SU-DHL-6 (cell line): ENCODE data around the gene ZNF155.

Experiments
- H2AFZ ChIP-seq: fragments of 200-600 bp; sonication (generic); 2 replicates; pipeline ENCODE4 v1.6.1; 2014; ENCODE audit warnings: low read depth, mild to moderate bottlenecking, moderate library complexity, mixed read lengths, antibody characterized with exemption, low read length; ENCODE audit not compliant: severe bottlenecking
- H3F3A ChIP-seq: fragments of 200-600 bp; shearing (Covaris generic); 2 replicates; pipeline ENCODE4 v1.6.0; 2016; ENCODE audit warnings: antibody characterized with exemption, mild to moderate bottlenecking; ENCODE audit not compliant: insufficient read depth
- H3K27ac ChIP-seq: fragments of 200-600 bp; sonication (generic); 2 replicates; pipeline ENCODE4 v1.5.1; 2016; ENCODE audit warnings: low read depth, mild to moderate bottlenecking, low read length, moderate library complexity, mixed read lengths
- H3K27me3 ChIP-seq: fragments of 200-600 bp; sonication (generic), shearing (Covaris generic); 2 replicates; pipeline ENCODE4 v1.6.0; 2014; ENCODE audit warnings: mild to moderate bottlenecking, low read length
- H3K36me3 ChIP-seq: fragments of 200-600 bp; sonication (generic); 2 replicates; pipeline ENCODE4 v1.6.1; 2014; ENCODE audit warnings: mild to moderate bottlenecking, low read length, mixed read lengths
- H3K4me2 ChIP-seq: fragments of 300-600, 200-600 bp; shearing (Covaris generic), sonication (generic); 2 replicates; pipeline ENCODE4 v1.6.0; 2014; ENCODE audit warnings: low read length, low read depth, mild to moderate bottlenecking; ENCODE audit not compliant: poor library complexity, severe bottlenecking
- H3K4me3 ChIP-seq: fragments of 200-600 bp; sonication (generic); 2 replicates; pipeline ENCODE4 v1.5.1; 2014; ENCODE audit warnings: antibody characterized with exemption, low read length, mild to moderate bottlenecking, mixed read lengths; ENCODE audit not compliant: insufficient read depth, poor library complexity, severe bottlenecking
- H3K79me2 ChIP-seq: fragments of 200-600 bp; sonication (generic); 2 replicates; pipeline ENCODE4 v1.6.1; 2014; ENCODE audit warnings: mild to moderate bottlenecking, low read length, moderate library complexity; ENCODE audit not compliant: insufficient read depth
- H3K9ac ChIP-seq: fragments of 200-600 bp; sonication (generic); 2 replicates; pipeline ENCODE4 v1.7.0; 2014; ENCODE audit warnings: mild to moderate bottlenecking, low read length
- H3K9me2 ChIP-seq: fragments of 200-600 bp; sonication (generic); replicated peaks from 2 replicates; pipeline ENCODE4 v1.6.1; 2014; ENCODE audit warnings: low read length; ENCODE audit not compliant: insufficient read depth
- H3K9me3 ChIP-seq: fragments of 200-600 bp; sonication (generic); 2 replicates; pipeline ENCODE4 v1.6.1; 2014; ENCODE audit warnings: low read length, mixed read lengths; ENCODE audit not compliant: insufficient read depth
- H4K20me1 ChIP-seq: fragments of 200-600 bp; sonication (generic); 2 replicates; pipeline ENCODE4 v1.6.1; 2014; ENCODE audit warnings: low read depth, mild to moderate bottlenecking, antibody characterized with exemption, low read length, moderate library complexity, mixed read lengths
- CTCF ChIP-seq: fragments of 200-600 bp; sonication (generic); IDR thresholded peaks from one replicate; pipeline ENCODE4 v1.5.1; 2017; ENCODE audit warnings: antibody characterized with exemption, mild to moderate bottlenecking, low read length, moderate library complexity; ENCODE audit not compliant: insufficient read depth, poor library complexity, severe bottlenecking
- EZH2phosphoT487 ChIP-seq: fragments of 200-600 bp; sonication (generic), shearing (Covaris generic); conservative IDR thresholded peaks from 2 replicates; pipeline ENCODE4 v1.6.1; 2018; ENCODE audit warnings: mild to moderate bottlenecking, antibody characterized with exemption, low read length, moderate library complexity, mixed read lengths

The ZNF155 gene

GRCh38 chr19:44032001-44032610 lies 48.1 kb downstream of the ZNF155 start:
- no peaks in the 10 kb centered on the region for H3K36me3 ChIP-seq
- peaks cover 8% of the 10 kb centered on the region; the same call in 1 of the 2 replicates for H3K9me3 ChIP-seq
- H4K20me1 ChIP-seq = no peaks in the 10 kb centered on the region

GRCh38 chr19:44042147-44042546 lies 58.2 kb downstream of the ZNF155 start:
- H3K4me3 ChIP-seq = no peak overlapping the region
- H3K9ac ChIP-seq = no peak overlapping the region
- H3K36me3 ChIP-seq = no peaks in the 10 kb centered on the region
- no peak overlapping the region for H3K27ac ChIP-seq
- no peak overlapping the region for H3K4me2 ChIP-seq
- no peaks in the 10 kb centered on the region for H3K27me3 ChIP-seq
- no peak overlapping the region for H2AFZ ChIP-seq
- TF ChIP-seq EZH2phosphoT487 (no peak), CTCF (no peak)
- H3F3A ChIP-seq = no peaks in the 10 kb centered on the region
- H4K20me1 ChIP-seq = no peaks in the 10 kb centered on the region
- no peaks in the 10 kb centered on the region for H3K9me2 ChIP-seq
- H3K79me2 ChIP-seq = no peaks in the 10 kb centered on the region
- no peaks in the 10 kb centered on the region for H3K9me3 ChIP-seq

More at GRCh38 chr19:44032001-44032610, 48.1 kb downstream of the ZNF155 start:
- no peak overlapping the region for H3K4me3 ChIP-seq
- no peak overlapping the region for H2AFZ ChIP-seq
- H3F3A ChIP-seq = no peaks in the 10 kb centered on the region
- H3K4me2 ChIP-seq = no peak overlapping the region
- no peaks in the 10 kb centered on the region for H3K27me3 ChIP-seq
- H3K9me2 ChIP-seq = 0 out of 2 replicates have a peak, but pooled peaks cover 3% of the 10 kb centered on the region
- no peak overlapping the region for H3K27ac ChIP-seq
- H3K79me2 ChIP-seq = no peaks in the 10 kb centered on the region
- TF ChIP-seq CTCF (no peak), EZH2phosphoT487 (no peak)
- H3K9ac ChIP-seq = no peak overlapping the region
